Measurements from ENCODE around the gene NMNAT2. TPM values are rescaled to one million over a fixed set of nuclear protein-coding genes. Genes with fewer than 3 reads are reported as not detected.

Gene NMNAT2
- total RNA-seq, 1 experiment from 2014 or later: 0.17 TPM

- DNase-seq (ENCODE audit: low spot score): no peak
- no TSS peak for BruUV-seq (replicated peaks)
- H3K9me3 ChIP-seq (ENCODE audit: low read depth, low read length, poor library complexity, severe bottlenecking): no peaks in the 10 kb centered on the region
- ChIA-PET POLR2A (ENCODE audit: low non-redundant PET) (no interaction called here), CTCF (interaction anchor here (0.6 to 2.1 kb wide), 3 partner anchors 25 to 317 kb away, joined by 5 to 8 read pairs (median 7); no protein-coding TSS in a partner anchor)
- peaks cover 22% of the 10 kb centered on the region for H3K4me1 ChIP-seq (ENCODE audit: insufficient read depth, low read length, poor library complexity, severe bottlenecking)
- H3K36me3 ChIP-seq (ENCODE audit: insufficient read depth, low read length, poor library complexity, severe bottlenecking): no peaks in the 10 kb centered on the region
- H3K27ac ChIP-seq (ENCODE audit: low read depth, low read length, poor library complexity, severe bottlenecking): no peak overlapping the region
- H3K27me3 ChIP-seq (replicated peaks; ENCODE audit: insufficient read depth, low read depth, low read length, poor library complexity): no peaks in the 10 kb centered on the region
- TF ChIP-seq CTCF (conservative IDR thresholded peaks at IDR 0.05; ENCODE audit: low read depth, low read length) (no peak), EZH2 (IDR thresholded peaks at IDR 0.05; ENCODE audit: borderline replicate concordance, low read depth, low read length, poor library complexity, severe bottlenecking) (no peak)
- intact Hi-C loops (cut with micrococcal nuclease; ENCODE audit: unreplicated experiment): loop anchor here (5.0 to 10.0 kb wide), 2 partner anchors 267 to 345 kb away; no protein-coding TSS in a partner anchor
- no peak overlapping the region for H3K4me3 ChIP-seq (ENCODE audit: low read depth, low read length, poor library complexity, severe bottlenecking)
Measured at GRCh38 chr1:183279835-183280234, 138.3 kb downstream of the NMNAT2 start.

GRCh38 chr1:183278739-183279591, 139.2 kb downstream of the NMNAT2 start:
- no peaks in the 10 kb centered on the region for H3K36me3 ChIP-seq (ENCODE audit: insufficient read depth, low read length, poor library complexity, severe bottlenecking)
- ChIA-PET POLR2A (ENCODE audit: low non-redundant PET) (no interaction called here), CTCF (interaction anchor here (0.6 to 2.1 kb wide), 2 partner anchors 26 to 44 kb away, joined by 5 to 8 read pairs; no protein-coding TSS in a partner anchor)
- TF ChIP-seq CTCF (conservative IDR thresholded peaks at IDR 0.05; ENCODE audit: low read depth, low read length) (no peak), EZH2 (IDR thresholded peaks at IDR 0.05; ENCODE audit: borderline replicate concordance, low read depth, low read length, poor library complexity, severe bottlenecking) (no peak)
- H3K27ac ChIP-seq (ENCODE audit: low read depth, low read length, poor library complexity, severe bottlenecking): peak overlapping the region; percentile 70
- DNase-seq (ENCODE audit: low spot score): peak; percentile 79
- no peak overlapping the region for H3K4me3 ChIP-seq (ENCODE audit: low read depth, low read length, poor library complexity, severe bottlenecking)
- H3K4me1 ChIP-seq (ENCODE audit: insufficient read depth, low read length, poor library complexity, severe bottlenecking): peaks cover 22% of the 10 kb centered on the region
- no peaks in the 10 kb centered on the region for H3K9me3 ChIP-seq (ENCODE audit: low read depth, low read length, poor library complexity, severe bottlenecking)
- H3K27me3 ChIP-seq (replicated peaks; ENCODE audit: insufficient read depth, low read depth, low read length, poor library complexity): no peaks in the 10 kb centered on the region
- BruUV-seq (replicated peaks): no TSS peak
- intact Hi-C loops (cut with micrococcal nuclease; ENCODE audit: unreplicated experiment): no loop called here

- CTCF ChIA-PET: interaction anchor here (2.1 kb wide), 1 partner anchor 43 kb away, joined by 8 read pairs; no protein-coding TSS in a partner anchor
Measured at GRCh38 chr1:183277821-183278738, 140.1 kb downstream of the NMNAT2 start.

More at GRCh38 chr1:183277821-183278738, 140.1 kb downstream of the NMNAT2 start:
- TF ChIP-seq CTCF (conservative IDR thresholded peaks at IDR 0.05; ENCODE audit: low read depth, low read length): no peak
- no peak for TF ChIP-seq EZH2 (IDR thresholded peaks at IDR 0.05; ENCODE audit: borderline replicate concordance, low read depth, low read length, poor library complexity, severe bottlenecking)
- no peaks in the 10 kb centered on the region for H3K27me3 ChIP-seq (replicated peaks; ENCODE audit: insufficient read depth, low read depth, low read length, poor library complexity)
- peaks cover 22% of the 10 kb centered on the region for H3K4me1 ChIP-seq (ENCODE audit: insufficient read depth, low read length, poor library complexity, severe bottlenecking)
- H3K36me3 ChIP-seq (ENCODE audit: insufficient read depth, low read length, poor library complexity, severe bottlenecking): no peaks in the 10 kb centered on the region
- intact Hi-C loops (cut with micrococcal nuclease; ENCODE audit: unreplicated experiment): no loop called here
- no peak overlapping the region for H3K27ac ChIP-seq (ENCODE audit: low read depth, low read length, poor library complexity, severe bottlenecking)
- H3K4me3 ChIP-seq (ENCODE audit: low read depth, low read length, poor library complexity, severe bottlenecking): no peak overlapping the region
- no peaks in the 10 kb centered on the region for H3K9me3 ChIP-seq (ENCODE audit: low read depth, low read length, poor library complexity, severe bottlenecking)
- peak; percentile 40 for DNase-seq (ENCODE audit: low spot score)
- BruUV-seq (replicated peaks): no TSS peak
- POLR2A ChIA-PET (ENCODE audit: low non-redundant PET): no interaction called here
